ENCODE data around the gene AIF1L.

The AIF1L gene

DNA sequence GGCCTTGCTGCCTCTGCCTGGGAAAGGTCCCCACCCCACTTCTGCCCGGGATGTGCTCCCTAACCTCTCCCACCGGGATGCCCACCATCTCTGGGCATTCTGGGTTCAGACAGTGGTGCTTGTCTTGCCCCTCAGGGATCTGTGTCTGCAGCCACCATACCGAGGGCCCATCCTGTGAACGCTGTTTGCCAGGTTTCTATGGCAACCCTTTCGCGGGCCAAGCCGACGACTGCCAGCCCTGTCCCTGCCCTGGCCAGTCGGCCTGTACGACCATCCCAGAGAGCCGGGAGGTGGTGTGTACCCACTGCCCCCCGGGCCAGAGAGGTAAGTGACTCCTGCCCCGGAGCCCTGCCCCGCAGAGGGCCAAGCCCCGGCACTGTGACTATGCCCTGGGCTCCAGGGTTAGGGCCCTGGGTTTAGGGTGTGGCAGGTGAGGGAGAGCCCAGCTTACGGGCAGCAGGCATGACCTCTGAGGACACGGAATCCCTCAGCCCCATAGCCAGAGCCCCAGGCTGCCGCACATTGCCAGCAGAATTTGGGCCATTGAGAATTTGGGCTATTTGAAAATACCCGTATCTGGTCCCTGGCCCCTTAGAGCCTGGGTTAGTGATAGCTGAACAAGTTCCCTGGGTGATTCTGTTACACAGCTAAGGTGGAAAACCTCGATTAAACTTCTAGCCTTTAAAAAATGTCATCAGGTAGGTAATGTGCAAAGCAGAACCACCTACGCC is 35.3 kb upstream of the AIF1L start:
- TF ChIP-seq, protein P1, sequence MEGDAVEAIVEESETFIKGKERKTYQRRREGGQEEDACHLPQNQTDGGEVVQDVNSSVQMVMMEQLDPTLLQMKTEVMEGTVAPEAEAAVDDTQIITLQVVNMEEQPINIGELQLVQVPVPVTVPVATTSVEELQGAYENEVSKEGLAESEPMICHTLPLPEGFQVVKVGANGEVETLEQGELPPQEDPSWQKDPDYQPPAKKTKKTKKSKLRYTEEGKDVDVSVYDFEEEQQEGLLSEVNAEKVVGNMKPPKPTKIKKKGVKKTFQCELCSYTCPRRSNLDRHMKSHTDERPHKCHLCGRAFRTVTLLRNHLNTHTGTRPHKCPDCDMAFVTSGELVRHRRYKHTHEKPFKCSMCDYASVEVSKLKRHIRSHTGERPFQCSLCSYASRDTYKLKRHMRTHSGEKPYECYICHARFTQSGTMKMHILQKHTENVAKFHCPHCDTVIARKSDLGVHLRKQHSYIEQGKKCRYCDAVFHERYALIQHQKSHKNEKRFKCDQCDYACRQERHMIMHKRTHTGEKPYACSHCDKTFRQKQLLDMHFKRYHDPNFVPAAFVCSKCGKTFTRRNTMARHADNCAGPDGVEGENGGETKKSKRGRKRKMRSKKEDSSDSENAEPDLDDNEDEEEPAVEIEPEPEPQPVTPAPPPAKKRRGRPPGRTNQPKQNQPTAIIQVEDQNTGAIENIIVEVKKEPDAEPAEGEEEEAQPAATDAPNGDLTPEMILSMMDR (IDR thresholded peaks at IDR 0.05; ENCODE audit: low read length) = no peak
- TF ChIP-seq EZH2 (optimal IDR thresholded peaks at IDR 0.05; ENCODE audit: low read depth, low read length) = no peak
- TF ChIP-seq EZH2phosphoT487 (IDR thresholded peaks at IDR 0.05; ENCODE audit: low read length) = no peak

DNA sequence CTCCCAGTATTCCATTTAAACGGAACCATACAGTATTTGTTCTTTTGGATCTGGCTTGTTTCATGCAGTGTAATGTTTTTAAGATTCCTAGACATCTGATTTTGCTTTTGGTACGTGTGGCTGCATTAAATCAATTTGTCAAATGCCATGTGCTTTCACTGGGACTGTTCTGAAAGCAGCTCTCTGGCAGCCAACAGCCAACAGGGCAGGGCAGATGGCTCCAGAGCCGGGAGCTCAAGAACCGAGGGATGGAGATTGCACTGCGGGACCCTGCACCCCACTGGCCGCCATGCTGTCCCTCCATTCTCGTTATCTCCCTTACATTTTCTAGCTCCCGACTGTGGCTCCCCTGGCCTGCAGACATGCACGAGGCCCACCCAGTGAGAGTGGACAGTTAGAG is 33.4 kb upstream of the AIF1L start:
- Histone ChIP-seq H3K27ac (ENCODE audit: low read length) (no peak overlapping the region), H3K4me1 (ENCODE audit: low read length) (no peaks in the 10 kb centered on the region), H3K36me3 (replicated peaks; ENCODE audit: insufficient read depth, low read length) (no peaks in the 10 kb centered on the region), H4K20me1 (ENCODE audit: insufficient read depth, low read length) (no peaks in the 10 kb centered on the region), H3K27me3 (replicated peaks; ENCODE audit: insufficient read depth, low read length) (peaks cover 69% of the 10 kb centered on the region), H3K9ac (ENCODE audit: low read length) (no peak overlapping the region), H3K9me3 (replicated peaks; ENCODE audit: insufficient read depth, low read length) (no peaks in the 10 kb centered on the region), H3F3A (ENCODE audit: insufficient read depth, low read length) (no peaks in the 10 kb centered on the region), H3K4me3 (ENCODE audit: low read length) (no peak overlapping the region), H2AFZ (ENCODE audit: low read length) (no peak overlapping the region), H3K79me2 (ENCODE audit: low read length) (no peaks in the 10 kb centered on the region), H3K4me2 (ENCODE audit: low read depth, low read length) (no peak overlapping the region), H3K9me2 (replicated peaks; ENCODE audit: insufficient read depth, low read length) (no peaks in the 10 kb centered on the region)
- TF ChIP-seq EZH2phosphoT487 (IDR thresholded peaks at IDR 0.05; ENCODE audit: low read length) (no peak), EZH2 (optimal IDR thresholded peaks at IDR 0.05; ENCODE audit: low read depth, low read length) (no peak)
- TF ChIP-seq, protein P1 (IDR thresholded peaks at IDR 0.05; ENCODE audit: low read length) = no peak
- DNase-seq = no peak

More for the DNA sequence above, 35.3 kb upstream of the AIF1L start:
- no peaks in the 10 kb centered on the region for H3K36me3 ChIP-seq (replicated peaks; ENCODE audit: insufficient read depth, low read length)
- no peaks in the 10 kb centered on the region for H3K79me2 ChIP-seq (ENCODE audit: low read length)
- H3K27me3 ChIP-seq (replicated peaks; ENCODE audit: insufficient read depth, low read length) = peaks cover 67% of the 10 kb centered on the region
- H3F3A ChIP-seq (ENCODE audit: insufficient read depth, low read length) = no peaks in the 10 kb centered on the region
- no peaks in the 10 kb centered on the region for H3K9me2 ChIP-seq (replicated peaks; ENCODE audit: insufficient read depth, low read length)
- H3K9me3 ChIP-seq (replicated peaks; ENCODE audit: insufficient read depth, low read length) = no peaks in the 10 kb centered on the region
- H3K4me2 ChIP-seq (ENCODE audit: low read depth, low read length) = no peak overlapping the region
- no peak overlapping the region for H3K9ac ChIP-seq (ENCODE audit: low read length)
- DNase-seq = no peak
- H2AFZ ChIP-seq (ENCODE audit: low read length) = no peak overlapping the region
- no peak overlapping the region for H3K27ac ChIP-seq (ENCODE audit: low read length)
- no peak overlapping the region for H3K4me3 ChIP-seq (ENCODE audit: low read length)
- H4K20me1 ChIP-seq (ENCODE audit: insufficient read depth, low read length) = no peaks in the 10 kb centered on the region
- no peaks in the 10 kb centered on the region for H3K4me1 ChIP-seq (ENCODE audit: low read length)

DNA sequence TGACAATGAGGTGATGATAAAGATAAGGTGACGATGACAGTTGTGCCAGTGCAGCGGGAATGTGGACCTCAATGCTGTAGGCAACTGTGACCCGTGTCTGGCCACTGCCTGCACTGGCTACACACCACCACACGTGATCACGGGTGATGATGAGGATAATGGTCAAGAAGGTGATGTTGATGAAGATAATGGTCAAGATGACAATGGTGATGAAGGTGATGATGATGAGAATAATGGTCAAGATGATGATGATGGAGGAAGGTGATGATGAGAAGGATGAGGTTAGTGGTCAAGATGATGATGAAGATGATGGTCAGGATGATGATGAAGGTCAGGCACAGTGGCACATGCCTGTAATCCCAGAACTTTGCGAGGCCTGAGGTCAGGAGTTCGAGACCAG is 30.7 kb upstream of the AIF1L start:
- no peaks in the 10 kb centered on the region for H4K20me1 ChIP-seq (ENCODE audit: insufficient read depth, low read length)
- H2AFZ ChIP-seq (ENCODE audit: low read length) = no peak overlapping the region
- no peaks in the 10 kb centered on the region for H3K36me3 ChIP-seq (replicated peaks; ENCODE audit: insufficient read depth, low read length)
- no peak overlapping the region for H3K9ac ChIP-seq (ENCODE audit: low read length)
- no peaks in the 10 kb centered on the region for H3F3A ChIP-seq (ENCODE audit: insufficient read depth, low read length)
- no peak overlapping the region for H3K27ac ChIP-seq (ENCODE audit: low read length)
- no peak overlapping the region for H3K4me2 ChIP-seq (ENCODE audit: low read depth, low read length)
- no peak overlapping the region for H3K4me3 ChIP-seq (ENCODE audit: low read length)
- no peak for DNase-seq
- no peaks in the 10 kb centered on the region for H3K4me1 ChIP-seq (ENCODE audit: low read length)
- TF ChIP-seq, protein P1 (IDR thresholded peaks at IDR 0.05; ENCODE audit: low read length) = no peak
- TF ChIP-seq EZH2 (optimal IDR thresholded peaks at IDR 0.05; ENCODE audit: low read depth, low read length) = no peak
- TF ChIP-seq EZH2phosphoT487 (IDR thresholded peaks at IDR 0.05; ENCODE audit: low read length) = no peak
- H3K27me3 ChIP-seq (replicated peaks; ENCODE audit: insufficient read depth, low read length) = peaks cover 95% of the 10 kb centered on the region
- no peaks in the 10 kb centered on the region for H3K9me3 ChIP-seq (replicated peaks; ENCODE audit: insufficient read depth, low read length)
- H3K79me2 ChIP-seq (ENCODE audit: low read length) = no peaks in the 10 kb centered on the region
- no peaks in the 10 kb centered on the region for H3K9me2 ChIP-seq (replicated peaks; ENCODE audit: insufficient read depth, low read length)

Data from MM.1S (cell line).